ENCODE data around the gene RBM41.

Gene RBM41

GRCh38 chrX:107154787-107155620 lies 36.4 kb upstream of the RBM41 start:
- H3F3A ChIP-seq (ENCODE audit: insufficient read depth, low read length) = no peaks in the 10 kb centered on the region
- H3K27ac ChIP-seq (ENCODE audit: low read length) = no peak overlapping the region
- H3K4me3 ChIP-seq (ENCODE audit: low read length) = no peak overlapping the region
- H2AFZ ChIP-seq (ENCODE audit: low read length) = no peak overlapping the region
- no peak for DNase-seq
- no peaks in the 10 kb centered on the region for H3K9me2 ChIP-seq (replicated peaks; ENCODE audit: insufficient read depth, low read length)
- no peak overlapping the region for H3K9ac ChIP-seq (ENCODE audit: low read length)
- H3K36me3 ChIP-seq (replicated peaks; ENCODE audit: insufficient read depth, low read length) = no peaks in the 10 kb centered on the region
- no peaks in the 10 kb centered on the region for H3K79me2 ChIP-seq (ENCODE audit: low read length)
- H3K4me1 ChIP-seq (ENCODE audit: low read length) = no peaks in the 10 kb centered on the region
- TF ChIP-seq EZH2phosphoT487 (IDR thresholded peaks at IDR 0.05; ENCODE audit: low read length) = no peak
- no peak for TF ChIP-seq EZH2 (optimal IDR thresholded peaks at IDR 0.05; ENCODE audit: low read depth, low read length)
- no peak for TF ChIP-seq CTCF (IDR thresholded peaks at IDR 0.05; ENCODE audit: low read length)
- no peaks in the 10 kb centered on the region for H4K20me1 ChIP-seq (ENCODE audit: insufficient read depth, low read length)
- H3K27me3 ChIP-seq (replicated peaks; ENCODE audit: insufficient read depth, low read length) = no peaks in the 10 kb centered on the region
- H3K9me3 ChIP-seq (replicated peaks; ENCODE audit: insufficient read depth, low read length) = no peaks in the 10 kb centered on the region
- H3K4me2 ChIP-seq (ENCODE audit: low read depth, low read length) = no peak overlapping the region

GRCh38 chrX:107153005-107153404 lies 34.4 kb upstream of the RBM41 start:
- Histone ChIP-seq H3K9me2 (replicated peaks; ENCODE audit: insufficient read depth, low read length) (no peaks in the 10 kb centered on the region), H3K36me3 (replicated peaks; ENCODE audit: insufficient read depth, low read length) (no peaks in the 10 kb centered on the region), H3K4me3 (ENCODE audit: low read length) (no peak overlapping the region), H3K9ac (ENCODE audit: low read length) (no peak overlapping the region), H3K27me3 (replicated peaks; ENCODE audit: insufficient read depth, low read length) (no peaks in the 10 kb centered on the region), H3K4me1 (ENCODE audit: low read length) (no peaks in the 10 kb centered on the region), H3K79me2 (ENCODE audit: low read length) (no peaks in the 10 kb centered on the region), H3K9me3 (replicated peaks; ENCODE audit: insufficient read depth, low read length) (no peaks in the 10 kb centered on the region), H3K4me2 (ENCODE audit: low read depth, low read length) (no peak overlapping the region), H2AFZ (ENCODE audit: low read length) (no peak overlapping the region), H3F3A (ENCODE audit: insufficient read depth, low read length) (no peaks in the 10 kb centered on the region), H3K27ac (ENCODE audit: low read length) (no peak overlapping the region), H4K20me1 (ENCODE audit: insufficient read depth, low read length) (no peaks in the 10 kb centered on the region)
- DNase-seq = no peak
- TF ChIP-seq CTCF (IDR thresholded peaks at IDR 0.05; ENCODE audit: low read length) (no peak), EZH2 (optimal IDR thresholded peaks at IDR 0.05; ENCODE audit: low read depth, low read length) (no peak), EZH2phosphoT487 (IDR thresholded peaks at IDR 0.05; ENCODE audit: low read length) (no peak)

GRCh38 chrX:107146670-107147069 lies 28.0 kb upstream of the RBM41 start:
- H3K9me3 ChIP-seq (replicated peaks; ENCODE audit: insufficient read depth, low read length) = no peaks in the 10 kb centered on the region
- no peak for DNase-seq
- no peak overlapping the region for H2AFZ ChIP-seq (ENCODE audit: low read length)
- no peaks in the 10 kb centered on the region for H3K4me1 ChIP-seq (ENCODE audit: low read length)
- no peaks in the 10 kb centered on the region for H3K79me2 ChIP-seq (ENCODE audit: low read length)
- H3K4me3 ChIP-seq (ENCODE audit: low read length) = no peak overlapping the region
- H3F3A ChIP-seq (ENCODE audit: insufficient read depth, low read length) = no peaks in the 10 kb centered on the region
- H3K27ac ChIP-seq (ENCODE audit: low read length) = no peak overlapping the region
- TF ChIP-seq CTCF (IDR thresholded peaks at IDR 0.05; ENCODE audit: low read length) = no peak
- TF ChIP-seq EZH2 (optimal IDR thresholded peaks at IDR 0.05; ENCODE audit: low read depth, low read length) = no peak
- TF ChIP-seq EZH2phosphoT487 (IDR thresholded peaks at IDR 0.05; ENCODE audit: low read length) = no peak
- no peak overlapping the region for H3K4me2 ChIP-seq (ENCODE audit: low read depth, low read length)
- no peaks in the 10 kb centered on the region for H3K9me2 ChIP-seq (replicated peaks; ENCODE audit: insufficient read depth, low read length)
- no peaks in the 10 kb centered on the region for H3K36me3 ChIP-seq (replicated peaks; ENCODE audit: insufficient read depth, low read length)
- no peak overlapping the region for H3K9ac ChIP-seq (ENCODE audit: low read length)
- H4K20me1 ChIP-seq (ENCODE audit: insufficient read depth, low read length) = no peaks in the 10 kb centered on the region
- H3K27me3 ChIP-seq (replicated peaks; ENCODE audit: insufficient read depth, low read length) = no peaks in the 10 kb centered on the region

Measured in MM.1S (cell line).